Activated T-helper 2 cell treated with anti-CD3 and anti-CD28 coated beads, Interferon-gamma antibody, Interleukin-2, Interleukin-4, amounts not matched to agents 10 μg/mL and 5 μg/mL and 100 μg/mL, durations not matched to agents 14 hours and 24 hours and 36 hours (primary cell): ENCODE data around the gene SLC6A16. TPM values are rescaled to one million over a fixed set of nuclear protein-coding genes. Genes with fewer than 3 reads are reported as not detected.
A peak's percentile ranks its signal among the peaks of the same experiment; 100 is the strongest.

Experiments used
- DNase-seq: peaks from one replicate; pipeline ENCODE4 v3.0.0; 2021; ENCODE audit warnings: low spot score
- H3K27ac Mint-ChIP-seq: one replicate; pipeline ENCODE4 v1.8.0; 2021; ENCODE audit warnings: mixed read lengths
- H3K27me3 Mint-ChIP-seq: one replicate; pipeline ENCODE4 v1.8.0; 2021; ENCODE audit warnings: low read depth, mixed read lengths
- H3K36me3 Mint-ChIP-seq: one replicate; pipeline ENCODE4 v1.8.0; 2021; ENCODE audit warnings: low read depth, mixed read lengths
- H3K4me1 Mint-ChIP-seq: one replicate; pipeline ENCODE4 v1.8.0; 2021; ENCODE audit warnings: low read depth, mixed read lengths
- H3K4me3 Mint-ChIP-seq: one replicate; pipeline ENCODE4 v1.8.0; 2021; ENCODE audit warnings: low read depth, mild to moderate bottlenecking, moderate library complexity, mixed read lengths
- H3K9me3 Mint-ChIP-seq: one replicate; pipeline ENCODE4 v1.8.0; 2021; ENCODE audit warnings: mixed read lengths
- intact Hi-C: fragments of 100-400 bp; cut with micrococcal nuclease; formaldehyde crosslinking; loops from one replicate; pipeline ENCODE4 v1.15.1; 2023
- total RNA-seq: library from RNA; stranded (reverse); gene quantifications from 2 replicates; pipeline ENCODE4 v1.2.3, GENCODE V29; 2022

Gene SLC6A16
- total RNA-seq, 1 donor from 2014 or later = 1.3 TPM

- no peak for DNase-seq
- no peaks in the 10 kb centered on the region for H3K9me3 Mint-ChIP-seq
- H3K36me3 Mint-ChIP-seq = peaks cover 37% of the 10 kb centered on the region
- H3K4me1 Mint-ChIP-seq = peaks cover 27% of the 10 kb centered on the region
- H3K4me3 Mint-ChIP-seq = no peak overlapping the region
- intact Hi-C loops = no loop called here
- no peaks in the 10 kb centered on the region for H3K27me3 Mint-ChIP-seq
- H3K27ac Mint-ChIP-seq = peak overlapping the region; percentile 48
Measured at GRCh38 chr19:49340069-49340864, 15.3 kb upstream of the SLC6A16 start.

DNA sequence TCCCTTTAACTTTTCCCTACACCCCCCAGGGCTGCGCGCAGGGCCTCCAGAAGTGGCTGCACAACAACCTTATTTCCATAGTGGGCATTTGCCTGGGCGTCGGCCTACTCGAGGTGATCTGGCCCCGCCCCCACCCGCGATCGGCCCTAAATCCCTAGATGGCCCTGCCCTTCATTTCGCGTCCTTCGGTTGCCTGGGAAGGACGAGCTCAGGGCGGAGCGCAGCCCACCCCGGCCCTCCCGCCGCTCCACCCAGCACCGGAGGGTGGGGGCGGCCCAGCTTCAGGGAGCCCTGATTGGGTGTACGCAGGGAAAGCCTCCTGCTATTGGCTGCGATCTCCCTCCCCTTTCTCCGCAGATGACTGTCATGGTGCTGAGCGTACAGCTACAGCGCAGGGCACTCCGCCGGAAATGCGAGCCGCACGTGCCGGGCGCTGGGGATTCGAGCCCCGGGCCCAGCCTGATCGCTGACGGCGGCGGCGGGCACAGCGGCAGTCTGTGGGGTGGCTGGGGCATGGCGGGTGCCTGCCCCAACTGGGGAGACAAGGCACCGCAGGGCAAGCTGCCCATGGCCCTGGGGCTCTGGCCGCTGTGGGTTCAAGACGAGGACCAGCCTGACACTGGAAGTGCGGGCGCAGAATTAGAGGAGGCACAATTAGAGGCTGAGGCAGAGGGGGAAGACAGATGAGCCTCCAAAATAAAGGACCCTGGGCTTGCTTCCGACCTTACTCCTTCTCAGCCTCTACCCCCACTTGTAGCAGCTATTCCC is 14.5 kb upstream of the SLC6A16 start:
- Mint-ChIP-seq H3K27ac (no peak overlapping the region), H3K27me3 (no peaks in the 10 kb centered on the region), H3K4me3 (no peak overlapping the region), H3K36me3 (peaks cover 37% of the 10 kb centered on the region), H3K4me1 (peaks cover 30% of the 10 kb centered on the region), H3K9me3 (no peaks in the 10 kb centered on the region)
- intact Hi-C loops = no loop called here
- DNase-seq = no peak

DNA sequence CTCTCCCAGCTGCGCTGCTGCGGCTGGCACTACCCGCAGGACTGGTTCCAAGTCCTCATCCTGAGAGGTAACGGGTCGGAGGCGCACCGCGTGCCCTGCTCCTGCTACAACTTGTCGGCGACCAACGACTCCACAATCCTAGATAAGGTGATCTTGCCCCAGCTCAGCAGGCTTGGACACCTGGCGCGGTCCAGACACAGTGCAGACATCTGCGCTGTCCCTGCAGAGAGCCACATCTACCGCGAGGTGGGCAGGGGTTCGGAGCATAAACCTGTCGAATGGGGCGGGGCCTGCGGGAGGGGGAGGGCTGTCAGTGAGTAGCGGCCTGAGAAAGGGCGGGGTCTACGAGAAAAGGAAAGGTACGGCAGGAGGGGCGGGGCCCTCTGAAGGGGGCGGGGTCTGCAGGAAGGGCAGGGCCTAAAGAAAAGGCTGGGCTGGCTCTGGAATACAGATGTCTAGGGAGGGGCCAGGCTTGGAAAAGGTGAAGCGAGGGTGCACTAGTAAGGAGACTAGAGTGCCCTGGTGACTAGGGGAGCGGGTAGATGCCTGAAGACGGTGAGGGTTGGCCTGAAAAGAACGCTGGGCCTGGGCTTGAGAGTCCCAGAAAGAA is 13.8 kb upstream of the SLC6A16 start:
- Mint-ChIP-seq H3K36me3 (peaks cover 37% of the 10 kb centered on the region), H3K27ac (no peak overlapping the region), H3K27me3 (no peaks in the 10 kb centered on the region), H3K4me3 (no peak overlapping the region), H3K9me3 (no peaks in the 10 kb centered on the region), H3K4me1 (peaks cover 35% of the 10 kb centered on the region)
- no peak for DNase-seq
- intact Hi-C loops = no loop called here

GRCh38 chr19:49338023-49338677 is 13.2 kb upstream of the SLC6A16 start:
- Mint-ChIP-seq H3K4me3 (no peak overlapping the region), H3K36me3 (peaks cover 37% of the 10 kb centered on the region), H3K27ac (no peak overlapping the region), H3K9me3 (no peaks in the 10 kb centered on the region), H3K4me1 (peaks cover 41% of the 10 kb centered on the region), H3K27me3 (no peaks in the 10 kb centered on the region)
- intact Hi-C loops = no loop called here
- no peak for DNase-seq

- H3K36me3 Mint-ChIP-seq = peaks cover 37% of the 10 kb centered on the region
- intact Hi-C loops = no loop called here
- no peak for DNase-seq
Measured at GRCh38 chr19:49337267-49338022, 12.5 kb upstream of the SLC6A16 start.

DNA sequence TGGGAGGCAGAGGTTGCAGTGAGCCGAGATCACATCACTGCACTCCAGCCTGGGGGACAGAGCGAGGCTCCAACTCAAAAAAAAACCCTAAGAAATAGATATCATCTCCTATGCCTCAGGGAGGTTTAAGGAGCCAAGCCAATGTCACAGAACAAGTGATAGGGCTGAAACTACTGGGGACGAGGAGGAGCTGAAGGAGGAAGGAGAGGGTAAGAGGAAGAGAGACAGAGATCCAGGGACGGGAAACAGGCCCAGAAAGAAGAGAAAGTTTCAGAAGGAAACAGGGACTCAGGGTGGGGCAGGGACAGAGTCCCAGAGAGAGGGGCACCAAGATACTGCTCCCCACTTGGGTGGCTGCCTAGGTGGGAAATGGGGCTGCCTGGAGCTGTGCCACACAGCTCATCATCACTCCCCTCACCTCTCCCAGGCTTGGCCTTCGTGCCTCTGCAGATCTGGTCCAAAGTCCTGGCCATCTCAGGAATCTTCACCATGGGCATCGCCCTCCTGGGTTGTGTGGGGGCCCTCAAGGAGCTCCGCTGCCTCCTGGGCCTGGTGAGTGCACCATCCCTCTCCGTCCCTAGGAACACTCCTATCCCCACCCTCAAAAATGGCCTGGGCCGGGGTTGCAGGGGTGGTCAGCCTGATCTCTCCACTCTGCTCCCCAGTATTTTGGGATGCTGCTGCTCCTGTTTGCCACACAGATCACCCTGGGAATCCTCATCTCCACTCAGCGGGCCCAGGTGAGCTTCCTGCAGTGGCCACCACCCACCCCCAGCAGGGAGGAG is 11.7 kb upstream of the SLC6A16 start:
- H3K4me3 Mint-ChIP-seq = peak overlapping the region; percentile 99
- DNase-seq = no peak
- peak overlapping the region; percentile 99 for H3K27ac Mint-ChIP-seq
- H3K36me3 Mint-ChIP-seq = peaks cover 37% of the 10 kb centered on the region
- intact Hi-C loops = no loop called here
- no peaks in the 10 kb centered on the region for H3K9me3 Mint-ChIP-seq
- H3K27me3 Mint-ChIP-seq = no peaks in the 10 kb centered on the region
- H3K4me1 Mint-ChIP-seq = peaks cover 46% of the 10 kb centered on the region

More at GRCh38 chr19:49337267-49338022, 12.5 kb upstream of the SLC6A16 start:
- H3K4me3 Mint-ChIP-seq = peak overlapping the region; percentile 99
- H3K27me3 Mint-ChIP-seq = no peaks in the 10 kb centered on the region
- H3K4me1 Mint-ChIP-seq = peaks cover 41% of the 10 kb centered on the region
- H3K9me3 Mint-ChIP-seq = no peaks in the 10 kb centered on the region
- H3K27ac Mint-ChIP-seq = peak overlapping the region; percentile 18

DNA sequence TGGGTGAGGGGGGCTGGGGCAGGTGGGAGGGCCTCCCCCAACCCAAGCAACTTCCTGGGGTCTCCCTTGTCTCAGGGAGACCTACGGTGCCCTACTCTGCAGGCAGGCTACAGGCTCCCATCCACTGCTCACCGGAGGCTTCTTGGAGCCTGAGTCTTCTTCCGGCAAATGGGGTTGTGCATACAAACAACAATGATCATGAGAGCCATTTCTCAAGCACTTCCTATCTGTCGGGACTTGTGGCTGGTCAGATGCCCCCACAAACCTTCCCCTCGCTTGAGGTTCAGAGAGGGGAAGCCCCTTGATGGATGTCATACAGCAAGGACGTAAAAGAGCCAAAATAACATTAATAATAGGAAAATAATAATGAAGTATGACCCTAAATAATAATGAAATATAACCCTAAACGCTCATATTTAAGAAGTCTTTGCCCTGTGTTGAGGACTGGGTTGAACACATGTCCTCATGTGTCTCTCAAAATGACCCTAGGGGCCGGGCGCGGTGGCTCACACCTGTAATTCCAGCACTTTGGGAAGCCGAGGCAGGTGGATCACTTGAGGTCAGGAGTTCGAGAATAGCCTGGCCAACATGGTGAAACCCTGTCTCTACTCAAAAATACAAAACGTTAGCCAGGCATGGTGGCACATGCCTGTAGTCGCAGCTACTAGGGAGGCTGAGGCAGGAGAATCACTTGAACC is 10.9 kb upstream of the SLC6A16 start:
- no peak for DNase-seq
- Mint-ChIP-seq H3K9me3 (no peaks in the 10 kb centered on the region), H3K36me3 (peaks cover 37% of the 10 kb centered on the region), H3K27me3 (no peaks in the 10 kb centered on the region), H3K27ac (peak overlapping the region; percentile 99), H3K4me3 (peak overlapping the region; percentile 99), H3K4me1 (peaks cover 50% of the 10 kb centered on the region)
- intact Hi-C loops = no loop called here

DNA sequence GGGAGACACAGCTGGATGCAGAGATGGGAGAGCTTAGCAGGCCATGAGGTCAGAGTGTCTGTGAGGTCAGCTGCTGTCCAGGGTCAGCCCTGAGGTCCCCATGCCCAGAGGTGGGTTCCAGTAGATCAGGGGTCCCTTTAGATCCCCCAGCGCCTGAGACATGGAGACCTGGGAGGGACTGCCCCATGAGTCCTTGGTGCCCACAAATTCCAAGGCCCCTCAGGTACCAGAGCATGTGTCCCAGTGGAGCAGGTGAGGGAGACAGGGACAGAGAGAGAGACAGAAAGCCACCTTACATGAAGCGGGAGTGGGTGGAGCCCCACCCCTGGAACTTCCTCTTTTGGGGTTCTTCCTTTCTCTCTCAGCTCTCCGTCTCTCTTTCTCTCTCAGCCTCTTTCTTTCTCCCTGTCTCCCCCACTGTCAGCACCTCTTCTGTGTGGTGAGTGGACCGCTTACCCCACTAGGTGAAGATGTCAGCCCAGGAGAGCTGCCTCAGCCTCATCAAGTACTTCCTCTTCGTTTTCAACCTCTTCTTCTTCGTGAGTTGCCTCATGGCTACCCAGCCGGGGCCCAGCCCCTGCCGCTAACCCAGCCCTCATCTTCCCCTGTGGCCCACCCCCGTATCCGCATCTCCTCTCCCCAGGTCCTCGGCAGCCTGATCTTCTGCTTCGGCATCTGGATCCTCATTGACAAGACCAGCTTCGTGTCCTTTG is 10.2 kb upstream of the SLC6A16 start, which contains the start of gene CD37:
CD37 (plus strand) TSS at position 336 of the 713 bp plus-strand sequence; CDS start at position 471, 135 bp downstream.
- intact Hi-C loops = no loop called here
- H3K4me1 Mint-ChIP-seq = peaks cover 49% of the 10 kb centered on the region
- no peaks in the 10 kb centered on the region for H3K27me3 Mint-ChIP-seq
- H3K36me3 Mint-ChIP-seq = peaks cover 36% of the 10 kb centered on the region
- H3K27ac Mint-ChIP-seq = peak within 1 kb of the TSS; percentile 99
- no peaks in the 10 kb centered on the region for H3K9me3 Mint-ChIP-seq
- peak within 1 kb of the TSS; percentile 99 for H3K4me3 Mint-ChIP-seq
- peak; percentile 54 for DNase-seq

DNA sequence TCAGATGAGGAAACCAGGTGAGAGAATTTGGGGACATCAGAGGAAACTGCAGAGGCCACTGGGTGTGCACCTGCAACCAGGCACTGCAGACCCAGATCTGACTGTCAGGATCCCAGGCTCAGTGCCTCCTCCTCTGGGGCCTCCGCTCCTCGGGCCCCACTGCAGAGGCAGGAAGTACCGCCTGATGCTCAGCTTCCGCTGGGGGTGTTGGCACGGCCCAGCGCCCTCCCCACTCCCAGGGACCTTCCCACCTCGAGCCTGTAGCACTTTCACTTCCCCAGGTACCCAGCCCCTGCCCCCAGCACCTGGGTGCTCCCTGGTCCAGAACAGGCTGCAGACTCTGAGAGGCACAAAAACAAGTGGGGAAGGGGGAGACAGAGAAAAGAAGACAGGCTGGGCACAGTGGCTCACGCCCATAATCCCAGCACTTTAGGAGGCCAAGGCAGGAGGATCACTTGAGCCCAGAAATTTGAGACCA is 8.9 kb upstream of the SLC6A16 start:
- H3K4me1 Mint-ChIP-seq = peaks cover 53% of the 10 kb centered on the region
- H3K36me3 Mint-ChIP-seq = peaks cover 30% of the 10 kb centered on the region
- peak overlapping the region; percentile 77 for H3K4me3 Mint-ChIP-seq
- intact Hi-C loops = no loop called here
- DNase-seq = peak; percentile 64
- no peaks in the 10 kb centered on the region for H3K27me3 Mint-ChIP-seq
- H3K27ac Mint-ChIP-seq = peak overlapping the region; percentile 92
- no peaks in the 10 kb centered on the region for H3K9me3 Mint-ChIP-seq

- DNase-seq = no peak
- Mint-ChIP-seq H3K4me3 (peak overlapping the region; percentile 77), H3K27me3 (no peaks in the 10 kb centered on the region)
Measured at GRCh38 chr19:49333418-49333805, 8.4 kb upstream of the SLC6A16 start.

More at GRCh38 chr19:49333418-49333805, 8.4 kb upstream of the SLC6A16 start:
- no peaks in the 10 kb centered on the region for H3K9me3 Mint-ChIP-seq
- H3K4me1 Mint-ChIP-seq = peaks cover 55% of the 10 kb centered on the region
- peaks cover 28% of the 10 kb centered on the region for H3K36me3 Mint-ChIP-seq
- intact Hi-C loops = no loop called here
- H3K27ac Mint-ChIP-seq = peak overlapping the region; percentile 92
